Epithelial cell of esophagus (primary cell): ENCODE measurements around the gene CHST14.
"Not testable (repeated sequence)": the region's sequence is repeated elsewhere in the genome, so short reads cannot be mapped to it uniquely, and the experiment has no call there.

Experiments used
- DNase-seq: peaks from one replicate; pipeline ENCODE4 v3.0.0; 2010; ENCODE audit warnings: low read depth
- H3K4me3 ChIP-seq: 2 replicates; pipeline ENCODE4 v1.5.1; 2011; ENCODE audit warnings: mild to moderate bottlenecking, low read length, control low read depth
- TF ChIP-seq, protein P1 (sequence below): IDR thresholded peaks from 2 replicates; pipeline ENCODE4 v1.5.1; 2011; ENCODE audit warnings: low read depth, mild to moderate bottlenecking, low read length, control low read depth, inconsistent platforms; ENCODE audit not compliant: insufficient read depth; ENCODE audit errors: missing control alignments

The CHST14 gene

DNA sequence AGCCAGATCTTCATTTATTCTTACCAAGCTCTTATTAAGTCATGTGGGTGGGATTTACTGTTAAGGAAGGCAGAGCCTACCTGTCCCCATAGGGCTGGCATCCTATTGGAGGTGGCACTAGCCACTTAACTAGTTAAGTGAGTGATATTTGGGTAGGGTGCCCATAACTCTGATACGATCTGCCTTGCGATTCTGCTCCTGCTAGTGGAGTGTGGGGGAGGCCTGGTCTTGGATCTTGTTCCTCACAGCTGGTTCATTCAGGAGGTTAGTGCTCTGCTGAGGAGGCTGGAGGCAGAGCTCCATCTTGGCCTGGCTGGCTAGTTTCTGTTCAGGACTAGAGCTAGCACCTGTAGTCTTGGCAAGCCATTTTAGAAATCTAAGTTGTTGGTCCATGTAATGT is 20.7 kb upstream of the CHST14 start:
- TF ChIP-seq, protein P1, sequence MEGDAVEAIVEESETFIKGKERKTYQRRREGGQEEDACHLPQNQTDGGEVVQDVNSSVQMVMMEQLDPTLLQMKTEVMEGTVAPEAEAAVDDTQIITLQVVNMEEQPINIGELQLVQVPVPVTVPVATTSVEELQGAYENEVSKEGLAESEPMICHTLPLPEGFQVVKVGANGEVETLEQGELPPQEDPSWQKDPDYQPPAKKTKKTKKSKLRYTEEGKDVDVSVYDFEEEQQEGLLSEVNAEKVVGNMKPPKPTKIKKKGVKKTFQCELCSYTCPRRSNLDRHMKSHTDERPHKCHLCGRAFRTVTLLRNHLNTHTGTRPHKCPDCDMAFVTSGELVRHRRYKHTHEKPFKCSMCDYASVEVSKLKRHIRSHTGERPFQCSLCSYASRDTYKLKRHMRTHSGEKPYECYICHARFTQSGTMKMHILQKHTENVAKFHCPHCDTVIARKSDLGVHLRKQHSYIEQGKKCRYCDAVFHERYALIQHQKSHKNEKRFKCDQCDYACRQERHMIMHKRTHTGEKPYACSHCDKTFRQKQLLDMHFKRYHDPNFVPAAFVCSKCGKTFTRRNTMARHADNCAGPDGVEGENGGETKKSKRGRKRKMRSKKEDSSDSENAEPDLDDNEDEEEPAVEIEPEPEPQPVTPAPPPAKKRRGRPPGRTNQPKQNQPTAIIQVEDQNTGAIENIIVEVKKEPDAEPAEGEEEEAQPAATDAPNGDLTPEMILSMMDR = no peak
- no peak for DNase-seq

DNA sequence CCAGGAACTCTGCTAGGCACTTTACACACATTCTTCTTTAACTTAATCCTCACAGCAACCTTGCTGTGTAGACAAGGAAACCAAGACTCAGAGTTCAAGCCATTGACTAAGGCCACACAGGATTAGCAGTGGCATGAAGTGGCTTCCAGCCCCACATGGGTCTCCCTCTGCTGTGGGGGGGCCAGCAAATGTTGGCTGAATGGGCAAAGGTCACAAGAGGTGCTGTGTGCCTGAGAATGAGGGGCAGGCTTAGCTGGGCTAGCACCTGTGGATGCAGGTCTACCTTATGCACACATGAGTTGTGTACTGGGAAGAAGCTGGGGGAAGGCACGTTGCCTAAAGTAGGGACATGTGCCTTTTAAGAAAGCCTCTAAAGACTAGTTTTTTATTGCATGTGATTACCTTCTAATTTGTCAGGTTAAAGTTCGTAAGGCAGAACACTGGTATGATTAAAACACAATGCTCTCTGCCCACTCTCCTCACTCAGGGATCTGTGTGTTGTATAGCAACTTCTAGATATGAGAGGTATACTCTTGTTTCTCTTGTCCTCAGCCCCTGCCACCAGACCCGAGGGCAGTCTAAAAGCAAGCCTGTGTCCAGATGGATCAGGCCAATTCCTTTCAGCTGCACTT is 19.1 kb upstream of the CHST14 start:
- TF ChIP-seq, protein P1 = no peak
- DNase-seq = no peak
- no peak overlapping the region for H3K4me3 ChIP-seq

More for the DNA sequence above, 20.7 kb upstream of the CHST14 start:
- no peak overlapping the region for H3K4me3 ChIP-seq

- no peak for DNase-seq
- no peak overlapping the region for H3K4me3 ChIP-seq
Observed at GRCh38 chr15:40452296-40453090, 18.3 kb upstream of the CHST14 start.

DNA sequence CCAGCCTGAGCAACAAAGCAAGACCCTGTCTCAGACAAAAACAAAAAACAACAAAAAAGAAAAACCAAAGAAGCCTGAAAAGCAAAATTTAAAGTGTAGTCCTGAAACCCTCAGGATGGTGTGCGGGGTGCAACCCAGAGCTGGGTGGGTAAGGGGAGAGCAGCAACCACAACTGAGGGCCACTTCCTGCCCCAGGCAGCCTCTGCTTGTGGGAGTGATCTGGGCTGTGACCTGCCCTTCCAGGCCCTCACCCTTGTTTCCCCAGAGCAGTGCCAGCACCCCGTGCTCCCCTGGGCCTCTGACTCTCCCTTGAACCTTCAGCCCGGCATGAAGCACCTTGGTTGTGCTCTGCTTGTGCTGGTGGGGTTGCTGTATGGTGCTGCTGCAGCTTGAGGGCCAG is 16.8 kb upstream of the CHST14 start:
- DNase-seq, H3K4me3 ChIP-seq: not testable (repeated sequence)

More at GRCh38 chr15:40452296-40453090, 18.3 kb upstream of the CHST14 start:
- TF ChIP-seq, protein P1 = no peak

GRCh38 chr15:40454904-40455391 is 15.8 kb upstream of the CHST14 start:
- DNase-seq = peak; percentile 73
- TF ChIP-seq, protein P1 = no peak
- no peak overlapping the region for H3K4me3 ChIP-seq

- peak; percentile 64 for DNase-seq
- no peak overlapping the region for H3K4me3 ChIP-seq
- TF ChIP-seq, protein P1 = no peak
Observed at GRCh38 chr15:40456299-40456712, 14.5 kb upstream of the CHST14 start.

DNA sequence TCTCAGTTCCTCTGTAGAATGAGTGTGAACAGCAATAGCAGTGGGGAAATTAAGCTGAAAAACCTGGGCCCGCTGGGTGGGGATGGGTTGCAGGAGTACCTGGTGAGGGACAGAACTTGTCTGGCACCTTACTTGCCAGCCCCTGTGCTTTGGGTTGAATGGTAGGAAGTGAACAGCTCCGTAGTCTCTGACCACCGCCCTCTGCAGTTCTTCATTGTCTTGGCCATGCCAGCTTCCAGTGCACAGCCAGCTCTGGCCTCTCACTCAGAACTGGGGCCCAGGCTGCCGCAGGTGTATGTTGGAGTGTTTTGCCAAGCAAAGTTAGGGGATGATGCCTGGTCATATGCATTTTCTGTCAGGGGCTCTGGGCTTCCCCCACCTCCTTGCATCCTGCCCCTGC is 14.0 kb upstream of the CHST14 start:
- DNase-seq = no peak
- no peak overlapping the region for H3K4me3 ChIP-seq
- TF ChIP-seq, protein P1 = no peak
